Stimulated activated CD4-positive, alpha-beta T cell treated with anti-CD3 and anti-CD28 coated beads, Interleukin-1b, Interleukin-23, amount 100 ng/mL, for 4 hours (primary cell): ENCODE results near the gene GALNT10.

ENCODE experiments used
- DNase-seq, 2 donors: peaks; one replicate each; pipeline ENCODE4 v3.0.0-alpha.2; 2020; ENCODE audit warnings: low read depth in 2 of 2

The GALNT10 gene

DNA sequence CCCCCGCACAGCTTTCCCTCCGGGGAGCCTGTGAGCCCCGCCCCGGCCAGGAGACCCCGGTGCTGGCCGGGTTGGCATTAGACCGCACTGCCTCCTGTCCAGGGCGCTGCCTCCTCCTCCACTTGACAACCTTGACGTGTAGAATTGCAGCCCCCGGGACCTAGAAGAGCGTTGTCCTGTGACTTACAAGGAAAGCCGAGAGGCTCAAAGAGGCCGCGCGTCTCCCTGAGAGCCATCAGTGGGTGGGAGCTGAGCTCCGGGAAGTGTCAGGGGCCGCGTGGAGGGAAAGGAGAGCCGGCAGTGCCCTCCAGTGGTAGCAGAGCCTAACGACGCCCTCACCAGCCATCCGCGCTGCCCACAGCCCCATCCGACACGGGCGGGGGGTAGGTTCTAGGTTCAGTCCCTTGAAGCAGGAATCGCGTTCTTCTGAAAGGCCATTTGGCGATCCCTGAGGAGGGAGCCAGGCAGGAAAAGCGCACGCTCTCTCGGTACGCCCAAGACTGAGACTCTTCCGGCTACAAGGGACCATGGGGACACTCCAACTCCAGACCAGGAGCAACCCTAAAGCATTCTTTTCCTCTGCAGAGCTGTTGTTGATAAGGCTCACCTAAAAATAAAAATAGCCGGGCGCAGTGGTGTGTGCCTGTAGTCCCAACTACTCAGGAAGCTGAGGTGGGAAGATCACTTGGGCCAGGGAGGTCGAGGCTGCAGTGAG is 214.7 kb downstream of the GALNT10 start:
- DNase-seq, result peak; percentile 64 to 69

DNA sequence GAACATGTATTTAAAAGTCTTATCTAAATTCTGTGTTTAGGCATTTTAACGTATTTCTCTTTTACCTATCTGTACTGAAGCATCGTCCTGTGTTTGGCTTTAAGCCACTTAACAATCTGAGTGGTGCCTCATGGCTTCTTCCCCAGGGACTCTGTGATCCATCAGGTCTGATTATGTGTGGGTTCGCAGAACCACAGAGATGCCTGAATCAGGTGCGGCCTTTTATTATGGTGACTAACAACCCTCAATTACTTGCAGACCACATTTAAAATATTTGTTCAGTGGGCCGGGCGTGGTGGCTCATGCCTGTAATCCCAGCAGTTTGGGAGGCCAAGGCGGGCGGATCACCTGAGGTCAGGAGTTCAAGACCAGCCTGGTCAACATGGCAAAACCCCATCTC is 215.7 kb downstream of the GALNT10 start:
- DNase-seq, result no peak

DNA sequence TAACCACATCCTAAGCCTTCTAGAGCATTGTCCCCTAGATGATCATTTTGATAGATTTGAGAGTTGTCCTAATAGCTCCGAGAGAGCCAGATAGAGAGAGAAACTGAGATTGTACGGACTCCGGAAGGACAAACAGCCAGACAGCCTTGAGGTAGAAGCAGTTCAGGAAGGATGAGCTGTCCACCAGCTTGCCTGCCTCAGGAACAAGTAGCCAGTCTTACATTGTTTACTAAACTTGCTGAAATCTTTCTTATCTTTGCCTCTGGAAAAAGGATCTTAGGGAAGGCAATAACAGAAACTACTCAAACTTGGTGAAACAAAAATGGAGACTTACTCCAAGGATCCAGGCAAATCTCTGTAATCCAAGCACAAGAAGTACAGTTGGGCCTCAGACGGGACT is 216.3 kb downstream of the GALNT10 start:
- no peak for DNase-seq

DNA sequence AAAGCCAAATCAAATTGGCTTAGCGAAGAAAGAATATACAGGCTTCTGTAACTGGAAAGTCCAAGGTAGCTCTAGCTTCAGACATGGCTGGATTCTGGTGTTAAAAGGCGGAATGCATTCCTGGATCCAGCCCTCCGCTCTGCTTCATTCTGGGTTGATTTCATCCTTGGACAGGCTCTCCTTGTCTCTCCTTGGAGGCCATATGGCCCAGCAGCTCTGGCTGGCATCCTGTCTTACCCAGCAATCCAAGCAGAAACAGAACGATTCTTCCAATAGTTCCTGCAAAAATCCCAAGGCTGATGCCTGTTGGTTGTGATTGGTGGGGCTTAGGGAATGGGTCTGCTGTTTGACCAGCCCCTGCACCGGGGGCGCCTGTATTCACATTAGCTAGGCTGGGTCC is 218.3 kb downstream of the GALNT10 start:
- no peak for DNase-seq

DNA sequence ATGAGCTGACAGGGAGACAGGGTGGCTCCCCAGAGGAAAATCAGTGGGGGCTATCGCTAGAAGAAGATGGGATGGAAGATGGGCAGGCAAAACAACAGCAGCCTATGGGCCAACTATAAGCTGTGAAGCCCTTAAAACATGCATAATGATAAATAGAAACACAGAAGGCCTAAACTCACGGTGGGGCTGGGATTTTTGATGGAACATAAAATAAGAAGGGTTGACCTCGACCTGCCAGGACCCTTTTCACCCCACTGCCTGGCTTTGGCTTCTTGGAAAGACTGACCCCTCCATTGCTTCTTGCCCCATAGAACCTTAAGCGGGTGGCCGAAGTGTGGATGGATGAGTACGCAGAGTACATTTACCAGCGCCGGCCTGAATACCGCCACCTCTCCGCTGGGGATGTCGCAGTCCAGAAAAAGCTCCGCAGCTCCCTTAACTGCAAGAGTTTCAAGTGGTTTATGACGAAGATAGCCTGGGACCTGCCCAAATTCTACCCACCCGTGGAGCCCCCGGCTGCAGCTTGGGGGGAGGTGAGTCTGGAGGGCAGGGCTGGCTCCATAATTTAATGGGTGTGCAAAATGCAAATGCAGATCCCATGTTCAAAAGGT is 218.8 kb downstream of the GALNT10 start:
- DNase-seq, result no peak

DNA sequence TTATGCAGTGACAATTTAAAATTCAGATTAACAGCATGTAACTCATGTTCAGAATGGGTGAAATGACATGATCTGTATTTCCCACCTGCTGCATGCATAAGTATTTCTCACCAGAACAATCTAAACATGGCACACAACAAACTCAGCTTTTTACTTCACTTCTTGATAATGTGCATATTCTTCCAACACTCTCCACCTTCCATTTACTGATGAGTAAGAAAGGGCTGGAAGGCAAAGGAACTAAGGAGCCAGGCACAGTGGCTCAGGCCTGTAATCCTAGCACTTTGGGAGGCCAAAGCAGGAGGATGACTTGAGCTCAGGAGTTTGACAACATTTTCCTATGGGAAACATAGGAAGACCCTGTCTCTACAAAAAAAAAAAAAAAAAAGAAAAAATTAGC is 219.5 kb downstream of the GALNT10 start:
- no peak for DNase-seq

DNA sequence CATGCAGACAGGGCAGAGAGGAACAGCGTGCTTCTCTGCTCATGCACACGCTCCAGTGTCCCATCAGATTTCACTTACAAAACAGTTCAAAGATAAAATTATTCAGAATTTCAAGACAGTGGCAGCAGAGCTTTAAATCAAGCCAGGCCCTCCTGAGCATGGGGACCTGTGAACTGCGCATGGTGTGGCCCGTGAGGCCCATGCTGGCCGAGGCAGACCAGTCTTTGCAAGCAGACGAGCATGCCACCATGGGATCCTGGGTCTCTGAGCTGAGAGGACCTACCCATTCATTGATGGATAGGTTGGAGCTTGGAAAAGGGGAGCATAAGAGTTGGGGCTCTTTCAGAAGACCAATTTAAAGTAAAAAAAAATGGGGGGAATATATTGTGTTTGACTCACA is 220.3 kb downstream of the GALNT10 start:
- no peak for DNase-seq

DNA sequence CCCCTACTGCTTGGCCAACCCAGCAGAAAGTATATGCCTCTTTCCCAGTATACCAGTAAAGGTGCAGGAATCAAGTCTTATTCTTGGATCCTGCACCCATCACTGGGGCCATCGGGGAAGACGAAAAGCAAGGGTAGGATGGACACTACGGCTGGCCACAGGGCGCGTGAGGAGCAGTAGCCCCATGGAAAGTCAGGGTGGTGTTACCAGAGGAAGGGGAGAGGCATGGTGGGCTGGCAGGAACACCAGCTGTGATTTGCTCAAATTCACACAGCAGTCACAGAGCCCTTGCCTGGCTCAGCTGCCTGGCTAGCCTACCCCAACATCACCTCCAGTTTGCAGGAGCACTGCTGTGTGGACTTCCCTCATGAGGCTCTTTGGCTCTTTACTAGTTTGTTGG is 220.8 kb downstream of the GALNT10 start:
- DNase-seq, result no peak

DNA sequence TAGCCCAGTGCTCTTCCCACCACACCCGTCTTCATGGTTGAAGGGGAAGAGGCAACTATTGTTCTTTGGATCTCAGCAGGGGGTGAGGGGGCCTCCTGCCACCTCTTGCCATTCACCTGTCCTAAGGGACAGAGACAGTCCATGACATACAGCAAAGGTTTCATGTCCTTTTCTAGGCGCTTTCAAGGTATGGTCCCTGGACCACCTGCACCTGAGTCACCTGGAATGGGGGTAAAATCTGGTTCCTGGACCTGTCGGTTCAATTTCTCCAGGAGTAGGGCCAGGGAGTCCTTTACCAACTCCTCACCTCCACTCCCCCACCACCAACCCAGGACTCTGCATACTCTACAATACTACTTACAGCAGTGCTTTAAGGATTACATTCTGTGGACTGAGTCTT is 221.8 kb downstream of the GALNT10 start:
- DNase-seq, result no peak

DNA sequence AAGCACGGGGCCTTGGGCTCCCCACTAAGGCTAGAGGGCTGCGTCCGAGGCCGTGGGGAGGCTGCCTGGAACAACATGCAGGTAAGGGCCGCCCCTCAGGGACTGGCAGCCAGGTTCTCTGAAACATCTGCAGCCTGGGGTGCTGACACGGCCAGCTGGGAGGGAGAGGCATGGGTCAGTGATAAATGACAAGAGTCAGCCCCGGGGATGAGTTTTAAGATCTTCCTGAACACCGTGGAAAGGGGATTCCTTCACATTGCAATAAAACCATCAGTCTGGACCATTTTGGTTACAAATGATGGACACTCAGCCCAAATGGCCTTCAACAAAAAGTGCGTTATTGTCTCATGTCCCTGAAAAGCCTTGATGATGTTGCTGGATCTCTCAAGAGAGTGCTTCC is 222.4 kb downstream of the GALNT10 start:
- DNase-seq, result no peak

DNA sequence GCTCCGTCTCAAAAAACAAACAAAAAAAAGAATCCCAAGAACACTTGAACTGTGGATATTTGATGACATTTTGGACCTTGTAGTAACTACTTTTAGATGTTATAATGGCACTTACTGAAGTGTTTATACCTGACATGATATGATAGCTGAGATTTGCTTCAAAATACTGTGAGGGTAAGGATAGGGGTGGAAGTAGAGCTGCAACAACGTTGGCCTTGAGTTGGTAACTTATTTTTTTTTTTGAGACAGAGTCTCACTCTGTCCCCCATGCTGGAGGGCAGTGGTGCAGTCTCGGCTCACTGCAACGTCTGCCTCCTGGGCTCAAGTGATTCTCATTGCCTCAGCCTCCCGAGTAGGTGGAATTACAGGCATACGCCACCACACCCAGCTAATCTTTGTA is 224.6 kb downstream of the GALNT10 start:
- no peak for DNase-seq

DNA sequence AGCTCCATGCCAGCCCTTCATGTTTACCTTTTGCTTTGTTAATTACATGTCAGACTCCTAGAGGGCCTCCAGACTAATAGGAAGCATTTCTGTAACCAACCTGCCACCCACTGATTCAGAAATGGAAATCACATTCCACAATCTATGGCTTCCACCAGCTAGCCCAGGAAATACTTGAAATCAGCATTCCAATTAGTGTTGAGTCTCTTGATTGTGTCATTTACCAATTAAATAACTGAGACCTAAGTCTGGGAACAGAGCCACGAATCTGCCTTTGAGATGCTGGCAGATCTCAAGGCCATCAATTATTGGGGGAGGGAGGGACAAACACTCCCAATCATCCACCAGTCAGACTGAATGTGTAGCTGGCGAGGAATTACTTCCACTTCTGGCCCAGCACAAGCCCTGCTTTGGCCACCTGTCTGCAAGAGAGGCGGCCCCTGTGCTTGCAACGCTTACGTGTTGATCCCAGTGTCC is 227.8 kb downstream of the GALNT10 start:
- no peak for DNase-seq

DNA sequence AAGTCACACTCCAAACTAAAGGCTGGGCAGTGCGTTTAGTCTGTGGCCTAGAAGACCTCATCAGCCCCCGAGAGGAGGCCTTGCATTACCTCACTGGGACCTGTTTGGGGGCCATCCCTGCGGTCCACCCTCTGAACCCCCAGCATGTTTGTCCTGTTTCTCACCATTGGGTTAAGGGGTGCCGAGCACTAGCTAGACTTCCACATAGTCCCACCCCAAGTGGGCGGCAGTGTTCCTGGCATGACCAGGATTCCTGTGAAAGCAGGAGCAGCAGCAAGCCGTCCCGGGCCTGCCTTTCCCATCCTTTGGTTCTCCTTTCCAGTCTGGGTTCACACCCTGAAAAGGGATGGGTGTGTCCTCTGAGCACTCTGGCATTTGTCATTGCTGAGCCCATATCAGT is 228.7 kb downstream of the GALNT10 start:
- DNase-seq, result no peak

DNA sequence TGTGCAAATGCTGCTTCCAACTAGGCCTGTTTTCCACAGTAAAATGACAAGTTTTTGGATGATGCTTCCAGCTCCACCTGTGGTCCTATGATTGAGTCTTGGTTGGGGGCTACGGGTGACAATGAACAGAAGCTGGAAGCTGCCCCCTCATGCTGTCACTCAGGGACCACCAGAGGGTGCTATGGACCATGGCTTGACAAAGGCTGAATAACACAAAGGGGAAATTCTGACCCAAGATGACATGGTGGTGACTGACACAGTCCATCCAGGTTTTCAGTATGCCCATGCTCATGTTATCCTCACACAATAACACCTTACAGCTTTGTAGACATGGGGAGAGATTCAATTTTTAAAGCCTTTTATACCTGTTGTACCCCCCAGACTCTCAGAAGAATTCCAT is 231.3 kb downstream of the GALNT10 start:
- no peak for DNase-seq

DNA sequence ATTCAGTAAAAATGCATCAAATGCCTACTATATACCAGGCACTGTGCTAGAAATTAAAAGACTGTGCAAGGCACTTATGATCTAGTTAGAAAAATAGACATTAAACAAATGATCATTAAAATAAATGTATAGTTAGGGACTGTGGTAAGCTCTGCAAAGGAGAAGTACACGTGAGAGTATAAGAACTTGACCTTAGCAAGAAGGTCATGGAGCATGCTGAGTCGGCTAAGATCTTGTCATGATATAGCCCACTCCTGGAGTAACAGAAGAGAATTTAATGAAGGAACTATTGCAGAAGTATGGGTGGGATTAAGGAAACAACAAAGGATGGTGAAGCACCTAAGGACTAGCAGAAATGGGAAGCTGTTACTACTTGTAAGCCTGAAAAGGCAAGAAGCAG is 231.8 kb downstream of the GALNT10 start:
- no peak for DNase-seq

DNA sequence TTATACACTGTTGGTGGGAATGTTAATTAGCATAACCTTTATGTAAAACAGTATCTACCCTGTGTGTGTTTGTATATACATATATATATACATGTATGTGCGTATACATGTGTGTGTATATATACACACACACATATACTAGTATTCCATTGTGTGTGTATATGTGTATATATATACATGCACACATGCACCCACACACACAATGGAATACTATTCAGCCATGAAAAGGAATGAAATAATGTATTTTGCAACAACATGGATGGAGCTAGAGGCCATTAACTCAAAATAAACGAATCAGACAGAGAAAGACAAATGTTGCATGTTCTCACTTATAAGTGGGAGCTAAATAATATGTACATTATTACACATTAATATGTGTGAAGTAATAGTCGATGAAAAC is 237.7 kb downstream of the GALNT10 start:
- no peak for DNase-seq

DNA sequence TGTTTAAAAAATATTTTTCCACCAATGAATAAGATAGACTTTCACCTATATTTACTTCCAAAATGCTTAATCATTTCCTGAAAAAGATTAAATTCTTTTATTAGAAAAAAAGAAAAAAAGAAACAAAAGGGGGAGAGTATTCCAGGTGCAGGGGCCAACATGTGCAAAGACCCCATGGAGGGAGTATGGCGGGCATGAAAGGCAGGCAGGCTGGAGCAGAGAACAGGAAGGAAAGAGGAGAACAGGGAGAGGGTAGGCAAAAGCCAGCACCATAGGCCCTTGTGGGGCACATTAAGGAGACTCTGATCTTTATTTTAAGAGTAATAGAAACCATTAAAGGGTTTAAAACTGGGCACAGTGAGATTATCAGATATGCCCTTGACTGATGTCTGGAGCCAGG is 238.8 kb downstream of the GALNT10 start:
- no peak for DNase-seq

DNA sequence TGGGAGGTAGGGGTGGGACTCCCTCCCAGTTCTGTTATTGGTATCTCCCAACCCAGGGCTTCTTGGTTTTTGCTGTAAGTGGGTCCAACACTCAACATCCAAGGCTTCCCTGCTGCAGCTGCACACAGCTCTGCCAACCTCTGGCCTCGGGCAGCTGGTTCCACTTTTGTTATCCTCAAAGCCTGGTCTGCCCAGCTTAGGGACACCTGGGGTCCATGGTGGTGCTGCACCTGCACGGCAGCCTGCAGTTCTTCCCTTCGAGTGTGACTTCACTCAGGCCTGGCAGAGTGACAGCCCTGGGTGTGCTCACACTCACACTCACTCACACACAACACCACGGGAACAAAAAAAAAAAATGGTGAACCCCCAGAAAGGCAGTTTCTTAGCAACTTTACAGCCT is 239.9 kb downstream of the GALNT10 start:
- DNase-seq, result no peak

DNA sequence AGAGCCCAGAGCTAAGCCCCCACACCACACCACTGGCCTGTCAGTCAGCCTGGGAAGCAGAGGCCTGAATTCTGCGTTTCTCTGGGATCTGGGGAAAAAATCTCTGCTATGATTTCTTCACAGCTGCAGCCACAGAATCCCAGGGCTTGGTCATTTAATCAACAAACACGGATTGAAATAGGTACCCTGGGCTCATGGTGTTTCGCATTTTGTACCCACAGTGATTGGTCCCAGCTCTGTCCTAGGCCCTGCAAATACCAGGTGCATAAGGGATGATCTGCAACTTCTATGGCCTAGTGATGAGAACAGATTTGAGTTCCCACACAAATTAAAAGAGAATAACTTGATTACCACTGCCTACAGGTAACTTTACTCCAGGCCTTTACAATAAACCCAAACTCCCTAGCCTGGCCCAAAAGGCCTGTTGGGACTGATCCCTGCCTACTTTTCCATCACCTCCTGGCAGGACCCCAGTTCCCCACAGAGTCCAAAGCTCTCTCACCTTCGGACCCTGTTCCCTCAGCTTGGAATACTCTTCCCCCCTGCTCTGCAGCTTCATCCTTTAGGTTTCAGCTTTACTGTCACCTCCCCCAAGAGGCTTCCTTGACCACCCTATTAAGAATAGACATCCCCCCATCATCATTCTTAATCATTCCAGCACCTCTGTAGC is 240.6 kb downstream of the GALNT10 start:
- no peak for DNase-seq

DNA sequence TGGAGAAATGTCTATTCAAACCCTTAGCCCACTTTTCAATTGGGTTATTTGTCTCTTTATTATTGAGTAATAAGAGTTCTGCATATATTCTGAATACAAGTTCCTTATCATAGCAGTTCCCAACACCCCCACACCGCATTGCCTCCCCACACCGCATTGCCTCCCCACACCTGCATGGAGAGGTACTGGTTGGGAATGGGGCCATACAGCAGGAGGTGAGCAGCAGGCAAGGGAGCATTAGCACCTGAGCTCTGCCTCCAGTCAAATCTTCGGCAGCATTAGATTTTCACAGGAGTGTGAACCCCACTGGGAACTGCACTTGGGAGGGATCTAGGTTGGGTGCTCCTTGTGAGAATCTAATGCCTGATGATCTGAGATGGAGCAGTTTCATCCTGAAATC is 244.7 kb downstream of the GALNT10 start:
- no peak for DNase-seq

DNA sequence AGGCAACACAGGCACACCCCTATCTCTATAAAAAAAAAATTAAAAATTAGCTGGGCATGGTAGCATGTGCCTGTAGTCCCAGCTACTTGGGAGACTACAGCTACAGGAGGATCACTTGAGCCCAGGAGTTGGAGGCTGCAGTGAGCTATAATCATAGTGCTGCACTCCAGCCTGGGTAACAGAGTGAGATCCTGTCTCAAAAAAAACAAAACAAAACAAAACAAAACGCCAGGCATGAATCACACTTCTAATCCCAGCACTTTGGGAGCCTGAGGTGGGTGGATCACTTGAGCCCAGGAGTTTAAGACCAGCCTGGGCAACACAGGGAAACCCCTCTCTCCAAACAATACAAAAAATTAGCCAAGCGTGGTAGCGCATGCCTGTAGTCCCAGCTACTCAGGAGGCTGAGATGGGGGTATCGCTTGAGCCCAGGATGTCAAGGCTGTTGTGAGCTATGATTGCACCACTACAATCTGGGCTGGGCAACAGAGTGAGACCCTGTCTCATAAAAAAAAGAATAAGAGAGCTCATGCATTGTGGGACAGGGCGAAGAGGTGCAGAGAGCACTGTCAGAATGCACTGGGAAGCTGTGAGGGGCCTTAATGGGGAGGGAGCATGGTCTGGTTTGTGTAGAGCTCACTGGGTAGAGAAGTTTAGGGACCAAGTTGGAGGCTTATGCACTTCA is 246.9 kb downstream of the GALNT10 start:
- no peak for DNase-seq

DNA sequence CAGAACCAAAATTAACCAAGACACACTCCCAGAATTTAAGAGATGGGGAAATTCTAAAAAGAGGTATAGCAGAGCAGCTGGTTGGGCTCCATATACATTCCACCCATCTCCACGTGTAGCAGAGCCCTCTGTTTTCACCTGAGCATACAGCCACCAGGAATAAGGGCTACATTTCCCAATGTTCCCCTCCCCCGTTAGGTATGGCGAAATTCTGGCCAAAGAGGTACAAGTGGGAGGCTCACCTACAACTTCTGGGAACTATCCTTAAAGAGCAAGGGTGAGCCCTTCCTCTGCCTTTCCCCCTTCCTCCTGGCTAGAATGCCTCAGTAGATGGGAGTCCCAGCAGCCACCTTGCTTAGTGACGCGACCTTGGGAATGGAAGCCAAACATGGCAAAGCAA is 250.0 kb downstream of the GALNT10 start:
- DNase-seq, result no peak

DNA sequence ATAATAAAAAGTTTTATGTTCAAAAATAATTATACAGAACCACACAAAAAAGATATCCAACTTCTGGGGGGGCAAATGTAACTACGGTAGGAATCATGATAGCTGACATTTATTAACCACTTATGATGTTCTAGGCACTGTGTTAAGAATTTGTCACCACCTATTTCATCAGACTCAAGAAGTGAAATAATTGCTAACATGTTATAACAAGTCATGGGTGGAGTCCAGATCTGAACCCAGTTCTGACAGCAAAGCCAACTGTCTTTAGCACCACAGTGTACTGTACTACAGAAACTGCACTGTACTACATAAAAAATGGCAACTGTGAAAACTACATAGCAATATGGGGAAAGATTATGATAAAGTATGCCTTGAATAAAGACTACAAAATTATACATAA is 252.3 kb downstream of the GALNT10 start:
- DNase-seq, result no peak
